HepG2 (cell line): Measurements from ENCODE around the gene SINHCAF.

ENCODE experiments used
- CTCF ChIP-seq: sonication (generic); formaldehyde crosslinking; IDR thresholded peaks from 2 replicates; pipeline ENCODE4 v1.5.0; 2020; ENCODE audit warnings: mild to moderate bottlenecking, missing genetic modification reagents, moderate library complexity
- ELF1 ChIP-seq: sonication (generic); formaldehyde crosslinking; IDR thresholded peaks from 2 replicates; pipeline ENCODE4 v1.4.0; 2020; ENCODE audit warnings: missing genetic modification reagents
- POLR2AphosphoS5 ChIP-seq: IDR thresholded peaks from 2 replicates; pipeline ENCODE4 v1.6.1; 2012; ENCODE audit warnings: low read depth, low read length
- SKIL ChIP-seq: sonication (generic); formaldehyde crosslinking; IDR thresholded peaks from 2 replicates; pipeline ENCODE4 v1.8.0; 2022; ENCODE audit warnings: missing genetic modification reagents, mild to moderate bottlenecking, moderate library complexity, borderline replicate concordance
- ZNF10 ChIP-seq: sonication (generic); formaldehyde crosslinking; IDR thresholded peaks from 2 replicates; pipeline ENCODE4 v1.4.0; 2020; ENCODE audit warnings: mild to moderate bottlenecking, low read depth, missing genetic modification reagents, borderline replicate concordance
- ZNF609 ChIP-seq: sonication (generic); formaldehyde crosslinking; IDR thresholded peaks from 2 replicates; pipeline ENCODE4 v1.4.0; 2020; ENCODE audit warnings: mild to moderate bottlenecking, missing genetic modification reagents, borderline replicate concordance
- ZNF768 ChIP-seq: sonication (generic); formaldehyde crosslinking; IDR thresholded peaks from 2 replicates; pipeline ENCODE4 v1.4.0; 2020; ENCODE audit warnings: missing genetic modification reagents
- ZZZ3 ChIP-seq: sonication (generic); formaldehyde crosslinking; IDR thresholded peaks from 2 replicates; pipeline ENCODE4 v1.4.0; 2020; ENCODE audit warnings: missing genetic modification reagents, mild to moderate bottlenecking, borderline replicate concordance

GRCh38 chr12:31267966-31268365 is 58.0 kb downstream of the SINHCAF start:
- TF ChIP-seq ZZZ3 (CRISPR knock-in tag) = no peak
- no peak for TF ChIP-seq ELF1 (CRISPR knock-in tag)
- TF ChIP-seq ZNF10 (CRISPR knock-in tag) = no peak
- TF ChIP-seq ZNF768 (CRISPR knock-in tag) = no peak
- TF ChIP-seq CTCF (CRISPR knock-in tag) = no peak
- no peak for TF ChIP-seq ZNF609 (CRISPR knock-in tag)
- TF ChIP-seq SKIL (CRISPR knock-in tag) = no peak
- TF ChIP-seq POLR2AphosphoS5 = no peak
